Renal cortex interstitium (tissue), 11 donors: Measurements from ENCODE around the gene LY86. TPM values are rescaled to one million over a fixed set of nuclear protein-coding genes. Genes with fewer than 3 reads are reported as not detected.
"Not testable (repeated sequence)": the region's sequence is repeated elsewhere in the genome, so short reads cannot be mapped to it uniquely, and the experiment has no call there.

Experiments
- DNase-seq, 11 donors: peaks; one replicate each; pipeline ENCODE4 v3.0.0-alpha.2; 2013; ENCODE audit warnings: low read depth in 9 of 11, low spot score in 4 of 11; ENCODE audit errors: extremely low read depth in 1 of 11
- polyA plus RNA-seq, 3 donors: library from polyadenylated mRNA; unstranded; fragments of 120-200 nt; gene quantifications; one replicate each; pipeline ENCODE4 v1.2.1, GENCODE V29; 2013; ENCODE audit not compliant: insufficient read length in 3 of 3

Gene LY86
- polyA plus RNA-seq, 3 donors: 2.1 to 2.4 (median 2.4) TPM

DNA sequence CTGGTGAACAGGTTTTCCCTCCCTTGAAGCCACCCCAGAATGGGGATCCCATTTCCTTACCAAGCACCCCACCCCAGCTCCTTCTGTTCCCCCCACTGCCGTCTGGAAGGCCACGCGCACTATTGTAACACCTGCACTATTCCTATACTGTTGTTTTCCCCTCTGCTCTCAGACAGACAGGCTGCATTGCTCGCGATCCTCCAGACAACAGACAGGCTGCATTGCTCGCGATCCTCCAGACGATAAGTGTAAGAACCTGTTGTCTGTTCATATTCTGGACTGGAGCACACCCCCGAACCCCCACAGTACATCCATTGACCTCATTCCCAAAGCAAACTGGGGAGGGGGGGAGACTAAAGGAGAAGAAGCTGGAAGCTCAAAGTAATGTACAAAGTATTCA is 72.7 kb downstream of the LY86 start:
- DNase-seq: no peak

DNA sequence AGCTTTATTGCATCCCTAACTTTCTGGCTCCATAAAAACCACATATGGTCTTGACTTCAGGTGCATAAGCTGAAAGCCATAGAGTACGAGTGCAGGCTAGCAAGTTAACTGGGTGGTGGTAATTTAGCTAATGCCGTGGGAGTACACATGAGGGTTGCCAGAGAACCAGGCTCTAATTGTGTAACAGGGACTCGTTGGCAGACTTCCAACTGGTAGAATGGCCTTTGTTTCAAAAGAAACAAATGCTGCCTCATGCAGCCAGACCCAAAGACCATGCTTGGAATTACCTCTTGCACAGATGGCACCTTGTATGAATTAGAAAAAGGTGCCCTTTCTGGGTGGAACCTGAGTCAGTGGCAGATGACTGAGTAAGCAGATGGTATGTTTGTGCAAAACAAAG is 73.2 kb downstream of the LY86 start:
- DNase-seq: no peak

DNA sequence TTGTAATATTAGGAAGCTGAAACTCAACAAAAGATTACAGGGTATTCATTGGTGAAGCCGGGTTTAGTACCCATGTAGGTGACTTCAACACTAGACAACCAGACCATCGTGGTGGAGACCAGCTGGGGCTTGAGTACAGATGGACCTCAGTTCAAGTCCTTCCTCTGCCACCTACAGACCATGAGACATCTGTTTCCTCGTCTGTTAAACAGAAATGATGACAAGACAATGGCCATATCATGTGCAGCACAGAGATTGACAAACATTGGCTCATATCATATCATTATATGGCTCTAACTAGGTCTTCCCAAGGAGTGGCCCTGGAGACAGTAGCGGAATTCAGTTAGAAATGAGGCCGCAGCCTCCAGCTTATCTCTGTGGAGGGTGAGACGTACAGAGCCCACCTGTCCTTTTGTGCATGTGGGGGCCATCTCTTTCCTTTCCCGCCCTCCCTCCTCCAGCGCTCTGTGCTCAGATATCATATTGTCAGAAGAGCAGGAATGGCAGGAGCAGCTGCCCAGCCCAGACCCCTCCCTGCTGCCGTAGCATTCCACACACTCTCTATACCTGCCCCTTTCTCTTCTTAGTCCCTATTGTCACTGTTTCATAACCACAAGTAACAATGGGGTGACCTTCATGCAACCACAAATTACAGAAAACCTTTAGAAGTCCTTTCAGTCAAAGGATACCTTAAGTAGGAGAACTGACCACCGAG is 75.1 kb downstream of the LY86 start:
- no peak for DNase-seq

DNA sequence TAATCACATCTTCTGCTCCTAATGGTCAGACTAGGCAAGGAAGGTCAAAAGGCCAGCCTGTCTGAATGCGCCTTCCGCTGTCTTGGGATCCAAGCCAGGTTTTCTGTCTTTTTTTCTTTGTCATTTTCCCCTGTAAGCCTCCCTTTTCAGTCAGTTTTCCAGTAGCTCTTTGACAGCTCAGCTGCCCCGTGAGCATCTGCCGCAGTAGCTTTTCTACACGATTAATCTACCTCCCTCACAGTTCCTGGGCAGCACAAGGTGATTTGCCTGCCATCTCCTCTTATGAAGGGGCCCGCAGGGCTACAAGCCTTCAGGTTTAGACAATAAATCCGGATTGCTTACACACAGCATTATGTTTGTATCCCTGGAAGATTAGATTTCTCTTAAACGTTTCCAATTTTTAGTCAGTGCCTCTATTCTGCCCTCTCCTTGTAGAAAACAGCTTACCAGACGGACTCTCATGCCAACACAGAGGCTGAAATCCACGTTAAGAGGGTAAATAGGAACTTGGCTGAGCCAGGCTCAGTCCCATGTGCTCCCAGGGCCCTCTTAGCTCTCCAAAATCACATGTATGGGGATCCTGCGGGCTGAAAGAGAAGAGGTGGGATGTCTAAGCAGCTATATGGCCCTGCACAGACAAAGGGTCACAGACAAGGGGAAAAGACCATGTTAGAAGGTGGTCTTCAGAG is 77.2 kb downstream of the LY86 start:
- DNase-seq: no peak

DNA sequence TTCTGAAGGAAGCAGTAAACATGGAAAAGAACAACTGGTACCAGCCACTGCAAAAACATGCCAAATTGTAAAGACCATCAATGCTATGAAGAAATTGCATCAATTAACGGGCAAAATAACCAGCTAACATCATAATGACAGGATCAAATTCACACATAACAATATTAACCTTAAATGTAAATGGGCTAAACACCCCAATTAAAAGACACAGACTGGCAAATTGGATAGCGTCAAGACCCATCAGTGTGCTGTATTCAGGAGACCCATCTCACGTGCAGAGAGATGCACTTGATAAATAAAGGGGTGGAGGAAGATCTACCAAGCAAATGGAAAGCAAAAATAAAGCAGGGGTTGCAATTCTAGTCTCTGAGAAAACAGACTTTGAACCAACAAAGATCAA is 81.6 kb downstream of the LY86 start:
- not testable (repeated sequence) for DNase-seq

DNA sequence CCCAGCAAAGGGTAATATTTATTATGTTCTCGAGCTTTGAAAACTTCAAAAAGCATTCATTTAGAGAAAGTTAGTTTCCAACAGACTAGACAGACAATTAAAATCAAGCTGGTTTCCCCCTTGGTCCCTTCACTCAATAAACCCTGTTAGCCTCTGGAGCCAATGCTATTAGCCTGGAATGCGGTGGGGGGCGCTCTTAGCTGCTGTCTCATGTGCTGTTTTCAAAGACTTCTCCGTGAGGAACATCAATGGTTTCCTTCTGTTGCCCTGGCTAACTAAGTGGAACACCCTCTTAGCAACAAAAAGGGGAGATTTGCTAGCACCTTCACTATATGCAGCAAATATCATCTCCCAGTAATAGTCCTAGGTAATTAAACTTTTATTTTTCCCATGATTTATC is 86.4 kb downstream of the LY86 start:
- DNase-seq: no peak

DNA sequence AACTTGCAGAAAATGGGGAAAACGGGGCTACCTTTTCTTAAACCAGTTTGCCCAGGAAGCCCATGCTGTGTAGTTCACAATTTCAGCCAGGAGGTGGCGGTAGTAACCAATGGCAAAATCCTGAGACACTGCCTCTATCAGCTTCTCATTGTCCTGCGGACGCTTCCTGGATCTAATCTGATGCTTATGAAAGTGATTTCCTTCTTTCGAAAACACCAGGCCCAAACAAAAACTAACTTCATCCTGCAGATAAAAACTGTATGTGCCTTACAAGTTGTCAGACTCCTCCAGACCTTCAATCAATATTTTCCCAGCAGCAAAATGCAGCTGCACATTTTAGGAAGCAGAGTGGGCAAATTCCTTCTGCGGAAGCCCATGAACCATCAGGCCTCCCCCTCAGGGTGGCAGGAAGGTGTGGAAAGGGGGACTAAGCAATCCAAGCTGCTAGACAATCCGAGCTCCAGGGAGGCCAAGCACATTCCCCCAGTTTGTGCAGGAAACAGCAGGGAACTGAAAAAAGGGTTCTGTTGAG is 88.5 kb downstream of the LY86 start:
- peak in 5 of 11 donors; percentile 64 to 78 (median 75) for DNase-seq

DNA sequence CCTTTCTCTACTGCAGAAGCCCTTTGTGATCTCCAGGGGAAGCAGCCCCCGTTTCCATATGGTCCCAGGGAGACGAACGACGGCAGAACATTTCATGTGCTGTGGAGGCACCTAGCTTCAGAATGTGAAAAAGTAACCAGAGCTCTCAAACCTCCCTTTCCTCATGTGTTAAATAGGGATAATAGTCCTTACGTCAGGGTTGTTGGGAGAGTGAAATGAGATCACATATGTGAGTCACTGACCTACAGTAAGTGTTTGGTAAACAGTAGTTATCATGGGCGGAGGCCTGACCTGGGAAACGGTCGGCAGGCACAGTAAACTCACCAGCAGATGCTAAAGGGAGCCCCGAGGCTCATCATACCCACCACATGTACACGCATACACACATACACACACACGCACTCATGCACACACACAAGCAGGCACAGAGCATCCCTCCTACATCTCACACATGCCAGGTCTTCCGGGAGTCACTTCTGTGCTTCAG is 89.7 kb downstream of the LY86 start:
- no peak for DNase-seq

DNA sequence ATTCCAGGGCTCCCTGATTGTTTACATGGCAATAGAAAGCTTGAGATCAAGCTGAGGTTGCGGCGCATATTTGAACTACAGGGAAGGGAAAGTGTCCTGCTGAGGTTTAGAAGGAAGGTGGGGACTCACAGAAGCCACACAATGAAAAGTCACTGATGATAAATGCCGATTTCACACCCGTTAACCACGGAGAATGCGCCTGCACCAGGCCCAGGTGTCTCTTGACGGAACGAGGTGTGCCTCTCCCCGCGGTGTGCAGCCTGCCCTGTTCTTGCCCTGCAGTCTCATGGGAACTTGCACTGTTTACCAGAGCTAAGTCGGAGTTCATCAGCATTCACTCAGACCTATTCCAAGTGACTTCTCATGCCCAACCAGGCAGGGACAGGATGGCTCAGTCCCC is 90.3 kb downstream of the LY86 start:
- no peak for DNase-seq

DNA sequence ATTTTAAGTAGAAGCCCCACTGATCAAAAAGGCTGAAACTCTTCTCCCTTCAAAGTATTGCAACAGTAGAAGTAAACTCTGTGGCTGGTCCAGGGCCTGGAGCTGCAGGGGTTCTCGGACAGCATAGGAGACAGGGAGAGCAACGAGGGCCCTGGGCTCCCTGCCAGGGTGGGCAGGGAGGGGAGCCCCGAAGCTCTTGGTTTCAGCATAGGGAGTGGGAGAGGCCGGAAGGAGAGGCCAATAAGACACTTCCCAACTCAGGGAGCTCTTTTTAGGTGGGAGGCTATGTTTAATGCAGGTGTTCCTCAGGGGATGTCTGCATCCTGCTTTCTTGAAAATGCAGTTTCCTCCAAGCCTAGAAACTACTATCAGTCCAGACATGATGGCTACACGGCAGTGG is 91.1 kb downstream of the LY86 start:
- DNase-seq: no peak

DNA sequence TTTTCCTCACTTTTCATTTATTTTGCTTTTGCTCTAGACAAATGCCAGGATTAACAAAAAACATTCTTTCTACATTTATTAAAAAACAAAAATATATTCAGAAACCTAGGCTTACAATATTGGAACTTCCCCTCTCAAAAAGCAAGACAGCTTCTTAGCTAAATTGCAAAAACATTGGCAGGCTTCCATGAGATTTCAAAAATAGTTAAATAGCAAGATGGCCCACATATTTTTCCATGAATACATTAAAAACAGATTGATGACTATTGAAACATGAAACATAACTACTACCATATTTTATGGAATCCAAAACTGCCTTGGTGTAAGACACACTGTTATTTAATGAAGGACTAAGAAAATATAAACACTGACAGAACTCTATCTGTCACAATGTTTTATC is 92.0 kb downstream of the LY86 start:
- no peak for DNase-seq

DNA sequence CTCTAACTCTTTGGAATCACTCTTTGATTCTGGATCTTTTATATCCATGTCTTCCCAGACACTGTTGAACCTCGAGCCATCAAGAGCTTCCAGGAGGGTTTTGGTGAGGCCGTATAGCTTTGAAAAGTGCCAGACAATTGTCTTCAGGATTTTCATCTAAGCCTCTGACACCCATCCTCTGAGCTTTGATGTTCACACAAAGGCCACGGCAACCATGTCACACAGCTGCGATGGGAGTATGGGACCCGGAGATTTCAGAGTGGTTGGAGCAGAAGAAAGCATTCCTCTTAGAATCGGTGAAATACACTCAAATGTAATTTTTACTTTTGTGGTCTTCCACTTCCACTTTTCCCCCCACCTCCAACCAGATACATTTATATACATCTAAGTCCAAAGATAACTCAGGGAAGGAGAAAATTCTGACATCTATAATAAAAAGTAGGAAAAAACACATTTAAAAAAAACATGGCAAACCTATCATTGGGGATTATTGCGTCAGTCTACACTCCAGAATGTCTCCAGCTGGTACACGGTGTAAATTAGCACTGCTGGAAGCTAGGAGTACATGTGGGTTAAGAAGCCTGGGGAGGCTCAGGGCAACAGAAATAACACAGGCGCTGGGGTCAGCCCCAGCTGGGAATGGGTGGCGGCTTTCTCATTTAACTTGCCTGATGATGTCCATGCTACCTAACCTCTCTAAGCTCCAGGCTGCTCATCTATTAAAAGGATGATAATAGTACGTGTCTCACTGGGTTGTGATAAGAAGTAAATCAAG is 92.7 kb downstream of the LY86 start:
- no peak for DNase-seq

DNA sequence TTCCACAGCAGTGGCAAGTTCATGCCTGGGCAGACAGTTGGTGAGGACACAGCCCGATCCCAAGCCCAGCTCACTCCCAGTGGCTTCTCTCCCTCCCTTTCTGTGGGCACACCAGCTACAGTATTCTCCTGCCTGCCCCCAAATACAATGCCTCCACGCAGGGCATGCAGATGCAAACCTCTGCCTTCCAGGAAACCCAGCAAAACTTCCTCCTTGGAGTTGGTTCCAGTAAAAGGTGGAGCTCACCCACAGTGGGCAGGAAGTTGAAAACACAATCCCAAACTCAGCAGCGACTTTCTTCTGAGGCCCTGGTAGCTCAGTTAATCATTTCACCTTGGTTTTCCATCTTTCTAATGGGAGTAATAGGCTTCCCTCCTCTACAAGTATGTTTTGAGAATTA is 93.7 kb downstream of the LY86 start:
- no peak for DNase-seq

DNA sequence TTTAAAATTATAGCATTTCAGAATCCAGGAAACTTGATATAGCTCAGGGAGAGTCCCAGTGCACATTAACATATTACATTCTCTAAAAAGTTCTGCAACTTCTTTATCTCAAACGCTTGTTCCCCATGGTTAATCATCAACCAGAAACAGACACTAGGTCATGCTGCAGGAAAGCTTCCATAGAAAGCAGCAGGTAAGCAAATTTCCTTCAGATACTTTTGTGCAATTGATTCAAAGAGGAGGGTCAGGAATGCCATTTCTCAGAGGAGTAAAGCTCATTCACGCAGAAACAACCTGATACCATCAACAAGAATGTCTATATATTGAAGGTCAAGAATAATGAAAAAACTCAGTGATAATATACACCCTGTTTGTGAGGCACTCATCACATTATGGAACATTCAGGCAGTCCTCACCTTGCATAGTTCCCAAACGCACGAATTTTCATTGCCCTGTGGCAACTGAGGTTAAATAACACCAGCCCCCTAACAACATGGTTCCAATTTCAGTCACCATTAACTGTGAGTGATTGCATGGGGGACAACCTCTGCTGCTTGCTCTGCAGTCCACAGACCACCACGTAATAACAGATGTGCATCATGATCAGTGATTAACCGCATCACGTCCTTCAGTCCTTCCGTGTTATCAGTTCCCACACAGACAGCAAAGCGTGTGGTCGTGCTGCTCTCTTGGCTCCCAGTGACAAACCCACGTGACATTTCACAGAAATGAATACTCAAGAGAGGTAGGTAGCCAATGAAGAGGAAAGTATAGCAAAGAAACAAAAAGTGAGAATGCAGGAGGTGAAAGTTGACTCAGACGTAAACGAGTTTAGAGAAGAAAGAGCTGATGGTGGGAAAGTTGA is 95.7 kb downstream of the LY86 start:
- peak in 2 of 11 donors; percentile 31 to 66 for DNase-seq

DNA sequence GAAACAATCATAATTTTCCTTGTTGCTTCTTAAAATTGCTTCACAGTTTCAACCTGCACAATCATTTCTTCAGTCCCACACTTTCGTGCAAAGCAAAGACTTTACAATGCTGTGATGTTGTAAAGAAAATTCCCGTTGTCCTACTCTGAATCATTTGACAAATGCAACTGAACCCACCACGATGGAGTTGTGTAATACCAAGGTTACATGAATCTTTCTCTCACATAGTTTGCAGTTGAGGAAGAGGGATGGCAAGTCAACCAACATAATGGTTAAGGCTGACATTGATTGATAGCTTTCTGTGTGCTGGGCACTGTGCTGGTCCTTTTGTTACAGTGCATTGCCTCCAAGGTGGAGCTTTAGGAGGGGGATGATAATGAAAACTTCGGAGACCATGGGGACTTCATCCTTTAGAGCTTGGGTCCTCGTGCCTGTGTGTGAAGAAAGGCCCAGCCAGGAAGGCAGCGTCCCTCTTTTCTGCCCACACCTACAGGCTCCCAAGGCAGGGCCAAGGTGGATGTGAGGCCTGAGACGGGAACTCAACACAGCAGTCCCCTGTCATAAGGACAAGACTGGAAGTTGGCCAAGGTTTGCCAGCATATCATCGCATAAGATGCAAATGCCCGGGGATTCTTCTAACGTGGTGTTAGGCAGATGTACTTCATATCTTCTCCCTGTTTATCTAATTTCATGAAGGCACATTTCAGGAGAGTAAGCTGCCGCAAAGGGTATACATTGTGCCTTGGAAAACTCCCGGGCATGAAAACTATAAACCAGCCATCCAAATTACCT is 96.9 kb downstream of the LY86 start:
- DNase-seq: no peak

DNA sequence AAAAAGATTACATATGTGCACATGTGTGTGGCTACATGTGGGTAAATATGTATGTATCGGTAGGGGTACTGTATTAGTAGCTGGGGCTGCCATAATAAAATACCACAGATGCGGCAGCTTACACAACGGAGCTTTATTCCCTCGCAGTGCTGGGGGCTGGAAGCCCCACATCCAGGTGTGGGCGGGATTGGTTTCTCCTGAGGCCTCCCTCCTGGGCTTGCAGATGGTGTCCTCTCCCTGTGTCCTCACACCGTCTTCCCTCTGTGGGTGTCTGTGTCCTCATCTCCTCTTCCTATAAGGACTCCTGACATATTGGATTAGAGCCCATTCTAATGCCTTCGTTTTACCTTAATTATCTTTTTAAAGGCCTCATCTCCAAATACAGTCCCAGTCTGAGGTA is 97.7 kb downstream of the LY86 start:
- no peak for DNase-seq

DNA sequence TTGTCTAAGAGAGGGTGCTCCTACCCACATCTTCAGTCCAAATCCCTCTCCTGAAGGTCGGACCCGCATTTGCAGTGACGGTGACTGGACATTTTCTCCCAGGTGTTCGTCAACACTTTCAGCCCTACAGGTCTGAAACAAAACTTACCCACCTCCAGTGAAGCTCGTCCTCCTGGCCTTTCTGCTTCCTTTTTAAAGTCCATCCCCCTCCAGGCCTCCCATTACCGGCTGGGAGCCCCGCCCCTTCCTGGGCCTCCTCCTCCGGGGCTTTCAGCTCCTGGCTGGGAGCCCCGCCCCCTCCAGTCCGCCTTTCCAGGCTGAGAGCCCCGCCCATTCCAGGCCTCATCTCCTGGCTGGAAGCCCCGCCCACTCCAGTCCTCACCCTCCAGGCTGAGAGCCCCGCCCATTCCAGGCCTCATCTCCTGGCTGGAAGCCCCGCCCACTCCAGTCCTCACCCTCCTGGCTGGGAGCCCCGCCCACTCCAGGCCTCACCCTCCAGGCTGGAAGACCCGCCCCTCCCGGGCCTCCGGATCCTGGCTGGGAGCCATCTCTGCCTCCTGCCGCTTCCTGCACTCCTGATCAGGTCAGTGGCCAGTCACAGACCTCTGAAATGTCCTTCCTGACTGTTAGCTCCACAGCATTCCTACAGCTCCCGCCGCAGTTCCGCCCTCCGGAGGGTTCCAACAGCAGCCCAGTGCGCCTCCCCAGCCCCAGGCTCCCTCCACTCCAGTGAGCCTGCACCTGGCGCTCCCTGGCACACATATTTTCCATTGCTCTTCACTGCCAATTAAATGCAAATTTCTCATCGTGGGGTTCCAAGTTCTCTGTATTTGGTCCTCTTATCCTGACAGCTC is 98.5 kb downstream of the LY86 start:
- peak in 7 of 11 donors; percentile 44 to 78 (median 65) for DNase-seq
